HCT116 (cell line): ENCODE results near the gene TMCO4.

Source experiments
- CEBPB ChIP-seq: IDR thresholded peaks from 2 replicates; pipeline ENCODE4 v1.6.1; 2012; ENCODE audit warnings: low read depth
- CTCF ChIP-seq, 3 experiments: fragments of 200-600 bp in 1 of 3; sonication (generic) in 1 of 3; IDR thresholded peaks in 2 of 3; conservative IDR thresholded peaks in 1 of 3; 2 replicates each; pipeline ENCODE4 v1.5.1; 2012 to 2017; ENCODE audit warnings: low read depth in 2 of 3, low read length in 2 of 3, antibody characterized with exemption in 1 of 3, borderline replicate concordance in 1 of 3, control low read depth in 1 of 3, mild to moderate bottlenecking in 1 of 3, mixed read lengths in 1 of 3, mixed run types in 1 of 3, moderate library complexity in 1 of 3; ENCODE audit not compliant: insufficient read depth in 1 of 3
- POLR2AphosphoS5 ChIP-seq: IDR thresholded peaks from 2 replicates; pipeline ENCODE4 v1.6.1; 2011; ENCODE audit warnings: mild to moderate bottlenecking, low read depth, low read length, moderate library complexity
- RAD21 ChIP-seq: IDR thresholded peaks from 2 replicates; pipeline ENCODE4 v1.6.1; 2012; ENCODE audit warnings: low read depth, mild to moderate bottlenecking
- TF ChIP-seq, protein P1 (sequence below): IDR thresholded peaks from 2 replicates; pipeline ENCODE4 v1.6.1; 2012
- TF ChIP-seq, protein P2 (sequence below): IDR thresholded peaks from 2 replicates; pipeline ENCODE4 v1.6.1; 2011; ENCODE audit warnings: mild to moderate bottlenecking, low read length, moderate library complexity; ENCODE audit not compliant: insufficient replicate concordance; ENCODE audit errors: extremely low read depth

- TF ChIP-seq POLR2AphosphoS5 = no peak
- TF ChIP-seq CEBPB = no peak
- TF ChIP-seq CTCF (IDR thresholded peaks at IDR 0.05 in 2 of 3, conservative IDR thresholded peaks at IDR 0.05 in 1 of 3; ENCODE audit: borderline replicate concordance in 1 of 3, insufficient read depth in 1 of 3, low read depth in 2 of 3, low read length in 2 of 3) = no peak
- TF ChIP-seq, protein P1, sequence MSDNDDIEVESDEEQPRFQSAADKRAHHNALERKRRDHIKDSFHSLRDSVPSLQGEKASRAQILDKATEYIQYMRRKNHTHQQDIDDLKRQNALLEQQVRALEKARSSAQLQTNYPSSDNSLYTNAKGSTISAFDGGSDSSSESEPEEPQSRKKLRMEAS = no peak
- TF ChIP-seq, protein P2, sequence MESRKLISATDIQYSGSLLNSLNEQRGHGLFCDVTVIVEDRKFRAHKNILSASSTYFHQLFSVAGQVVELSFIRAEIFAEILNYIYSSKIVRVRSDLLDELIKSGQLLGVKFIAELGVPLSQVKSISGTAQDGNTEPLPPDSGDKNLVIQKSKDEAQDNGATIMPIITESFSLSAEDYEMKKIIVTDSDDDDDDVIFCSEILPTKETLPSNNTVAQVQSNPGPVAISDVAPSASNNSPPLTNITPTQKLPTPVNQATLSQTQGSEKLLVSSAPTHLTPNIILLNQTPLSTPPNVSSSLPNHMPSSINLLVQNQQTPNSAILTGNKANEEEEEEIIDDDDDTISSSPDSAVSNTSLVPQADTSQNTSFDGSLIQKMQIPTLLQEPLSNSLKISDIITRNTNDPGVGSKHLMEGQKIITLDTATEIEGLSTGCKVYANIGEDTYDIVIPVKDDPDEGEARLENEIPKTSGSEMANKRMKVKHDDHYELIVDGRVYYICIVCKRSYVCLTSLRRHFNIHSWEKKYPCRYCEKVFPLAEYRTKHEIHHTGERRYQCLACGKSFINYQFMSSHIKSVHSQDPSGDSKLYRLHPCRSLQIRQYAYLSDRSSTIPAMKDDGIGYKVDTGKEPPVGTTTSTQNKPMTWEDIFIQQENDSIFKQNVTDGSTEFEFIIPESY = no peak
- TF ChIP-seq RAD21 = no peak
These were observed 154.1 kb downstream of the TMCO4 start for GRCh38 chr1:19645411-19646251.
